ENCODE measurements around the gene FAR1. TPM values are rescaled to one million over a fixed set of nuclear protein-coding genes. Genes with fewer than 3 reads are reported as not detected.
"Not testable (repeated sequence)": the region's sequence is repeated elsewhere in the genome, so short reads cannot be mapped to it uniquely, and the experiment has no call there.

Gene FAR1
- total RNA-seq (10 to 100 TPM; 15.5 to 50.2 (median 35.4) TPM), polyA plus RNA-seq (10 to 100 TPM; 10.9 to 27.1 TPM)
- long read RNA-seq, donor 1, full-length matches to known transcripts = 22 of 28 reads
- long read RNA-seq, donor 1, partial matches to known transcripts = 2 of 28 reads
- long read RNA-seq, donor 1, other reads (novel, unspliced or antisense) = 4 of 28 reads
- long read RNA-seq, donor 2, full-length matches to known transcripts = 27 of 35 reads
- long read RNA-seq, donor 2, partial matches to known transcripts = 5 of 35 reads
- long read RNA-seq, donor 2, other reads (novel, unspliced or antisense) = 3 of 35 reads
- long read RNA-seq, donor 3, full-length matches to known transcripts = 40 of 50 reads
- long read RNA-seq, donor 3, partial matches to known transcripts = 1 of 50 reads
- long read RNA-seq, donor 3, other reads (novel, unspliced or antisense) = 9 of 50 reads

- H3K27ac ChIP-seq = peak within 1 kb of the TSS; percentile 70 to 92 (median 91)
- H3K4me1 ChIP-seq = peaks cover 0 to 49% (median 20%) of the 10 kb centered on the region in 12 donors
- TF ChIP-seq POLR2A (IDR thresholded peaks at IDR 0.05) (peak; percentile 44 to 87), CTCF (IDR thresholded peaks at IDR 0.05) (peak; percentile 52 to 85 (median 71))
- no peaks in the 10 kb centered on the region for H3K27me3 ChIP-seq
- H3K36me3 ChIP-seq = no peaks in the 10 kb centered on the region
- intact Hi-C loops (cut with DNase I) = no loop called here
- peak within 1 kb of the TSS; percentile 72 to 98 (median 90) for H3K4me3 ChIP-seq
- ATAC-seq (peak; percentile 98 to 100 (median 99)), DNase-seq (peak; percentile 98 to 99 (median 98))
- no peaks in the 10 kb centered on the region for H3K9me3 ChIP-seq
- 0 to 1% (median 1%) methylated on average over 36 to 104 of the region's 104 CpGs for WGBS, 4 donors
Observed at GRCh38 chr11:13668102-13668956, at the start of gene FAR1. TSS of gene FAR1 (plus strand) at chr11:13668668. CDS start at chr11:13694766, 26,098 bp downstream.

- Histone ChIP-seq H3K36me3 (no peaks in the 10 kb centered on the region), H3K9me3 (peaks cover 0 to 42% (median 14%) of the 10 kb centered on the region in 12 donors), H3K27ac (no peak overlapping the region), H3K27me3 (no peaks in the 10 kb centered on the region), H3K4me3 (no peak overlapping the region), H3K4me1 (no peaks in the 10 kb centered on the region)
- TF ChIP-seq POLR2A (IDR thresholded peaks at IDR 0.05) = no peak
- TF ChIP-seq CTCF (IDR thresholded peaks at IDR 0.05) = no peak
- WGBS, 4 donors = 68 to 83% (median 77%) methylated on average over 2 of the region's 2 CpGs
- ATAC-seq = no peak
- DNase-seq = no peak
- intact Hi-C loops (cut with DNase I) = no loop called here
Observed at GRCh38 chr11:13620063-13620462, 48.4 kb upstream of the FAR1 start.

- 90 to 96% (median 91%) methylated on average over 3 of the region's 3 CpGs for WGBS, 4 donors
- H3K4me3 ChIP-seq; H3K27me3 ChIP-seq; ATAC-seq; DNase-seq; H3K27ac ChIP-seq; H3K36me3 ChIP-seq; H3K4me1 ChIP-seq; intact Hi-C loops (cut with DNase I); H3K9me3 ChIP-seq: not testable (repeated sequence)
Observed at GRCh38 chr11:13626818-13627217, 41.6 kb upstream of the FAR1 start.

- ATAC-seq; H3K9me3 ChIP-seq; H3K4me3 ChIP-seq; DNase-seq; H3K27me3 ChIP-seq; H3K4me1 ChIP-seq; intact Hi-C loops (cut with DNase I); H3K27ac ChIP-seq; H3K36me3 ChIP-seq: not testable (repeated sequence)
- WGBS, 4 donors = 72 to 92% (median 87%) methylated on average over 5 to 8 of the region's 8 CpGs
Observed at GRCh38 chr11:13628634-13629033, 39.8 kb upstream of the FAR1 start.

GRCh38 chr11:13629779-13630178, 38.7 kb upstream of the FAR1 start:
- Histone ChIP-seq H3K4me1 (no peaks in the 10 kb centered on the region), H3K36me3 (no peaks in the 10 kb centered on the region), H3K27ac (no peak overlapping the region), H3K27me3 (peaks cover 0 to 6% (median 0%) of the 10 kb centered on the region in 9 donors), H3K4me3 (no peak overlapping the region), H3K9me3 (no peaks in the 10 kb centered on the region)
- no peak for DNase-seq
- 77 to 91% (median 91%) methylated on average over 1 of the region's 1 CpG for WGBS, 4 donors
- TF ChIP-seq POLR2A (IDR thresholded peaks at IDR 0.05) = no peak
- TF ChIP-seq CTCF (IDR thresholded peaks at IDR 0.05) = no peak
- ATAC-seq = no peak
- intact Hi-C loops (cut with DNase I) = no loop called here
